HG02840 (cell line): ENCODE results near the gene JAKMIP3.

Experiments
- ATAC-seq: cut with Tn5 transposase; IDR thresholded peaks from one replicate; pipeline ENCODE4 v1.9.1; 2021; ENCODE audit warnings: mild to moderate bottlenecking, moderate library complexity, moderate number of reproducible peaks; ENCODE audit not compliant: unreplicated experiment, low FRiP score

The JAKMIP3 gene

DNA sequence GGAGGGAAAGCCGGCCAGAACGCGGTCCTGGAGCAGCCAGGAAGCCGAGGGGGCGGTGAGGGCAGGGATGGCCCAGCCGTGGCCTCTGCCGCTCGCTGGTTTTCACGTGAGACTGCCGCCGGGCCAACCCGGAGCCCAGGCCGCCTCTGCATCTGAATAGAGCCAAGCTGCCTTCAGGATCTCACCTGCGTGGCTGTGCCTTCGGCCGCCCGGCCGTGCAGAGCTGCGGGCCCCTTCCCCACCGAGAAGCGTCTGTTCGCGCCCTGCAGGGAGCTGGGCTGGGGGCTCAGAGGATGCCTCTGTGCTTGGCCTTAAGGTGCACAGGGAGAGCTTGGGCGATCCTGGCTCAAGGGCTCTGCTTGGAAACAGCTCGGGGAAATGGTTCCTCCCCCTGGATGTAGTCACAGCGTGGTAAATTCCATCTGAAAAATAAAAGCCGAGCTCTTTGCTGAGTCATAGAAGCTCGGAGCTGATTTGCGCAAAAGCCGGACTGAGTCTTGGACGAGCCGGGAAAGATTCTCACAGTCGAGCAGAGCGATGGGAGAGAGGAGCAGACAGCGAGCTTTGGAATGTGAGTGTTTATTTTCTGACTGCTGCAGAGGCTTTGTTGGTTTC lies at the start of gene JAKMIP3:
TSS of gene JAKMIP3 (plus strand) at position 456 of the 615 bp plus-strand sequence. CDS start 38,863 bp downstream, outside the sequence.
- no peak for ATAC-seq

DNA sequence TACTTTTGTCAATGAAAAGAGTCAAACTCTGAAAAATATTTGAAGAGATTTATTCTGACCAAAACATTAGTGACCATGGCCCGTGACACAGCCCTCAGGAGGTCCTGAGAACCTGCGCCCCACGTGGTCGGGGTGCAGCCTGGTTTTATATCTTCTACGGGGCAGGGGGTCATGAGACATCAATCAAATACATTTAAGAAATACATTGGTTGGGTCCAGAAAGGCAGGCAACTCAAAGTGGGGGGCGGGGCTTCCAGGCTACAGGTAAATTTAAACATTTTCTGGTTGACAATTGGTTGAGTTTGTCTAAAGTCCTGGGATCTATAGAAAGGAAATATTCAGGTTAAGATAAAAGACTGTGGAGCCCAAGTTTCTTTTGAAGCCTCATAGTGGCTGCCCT lies 49.2 kb upstream of the JAKMIP3 start:
- ATAC-seq, result no peak

DNA sequence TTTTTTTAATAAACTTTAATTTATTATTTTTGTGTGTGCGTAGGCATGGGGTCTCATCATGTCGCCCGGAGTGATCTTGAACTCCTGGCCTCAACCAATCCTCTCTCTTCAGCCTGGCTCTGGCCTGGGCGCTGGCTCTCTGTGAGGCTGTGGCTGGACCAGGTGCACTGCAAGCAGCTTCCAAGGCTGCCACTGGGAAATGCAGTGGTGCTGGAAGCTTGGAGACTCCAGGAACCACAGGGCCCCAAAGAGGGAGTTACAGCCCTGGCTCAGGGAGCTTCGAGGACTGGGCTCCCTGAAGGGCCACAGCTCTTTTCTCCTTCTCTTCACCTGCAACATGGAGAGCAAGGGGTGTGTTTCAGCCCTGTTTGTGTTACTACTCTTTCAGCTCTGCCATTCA lies 47.3 kb upstream of the JAKMIP3 start:
- ATAC-seq, result no peak

DNA sequence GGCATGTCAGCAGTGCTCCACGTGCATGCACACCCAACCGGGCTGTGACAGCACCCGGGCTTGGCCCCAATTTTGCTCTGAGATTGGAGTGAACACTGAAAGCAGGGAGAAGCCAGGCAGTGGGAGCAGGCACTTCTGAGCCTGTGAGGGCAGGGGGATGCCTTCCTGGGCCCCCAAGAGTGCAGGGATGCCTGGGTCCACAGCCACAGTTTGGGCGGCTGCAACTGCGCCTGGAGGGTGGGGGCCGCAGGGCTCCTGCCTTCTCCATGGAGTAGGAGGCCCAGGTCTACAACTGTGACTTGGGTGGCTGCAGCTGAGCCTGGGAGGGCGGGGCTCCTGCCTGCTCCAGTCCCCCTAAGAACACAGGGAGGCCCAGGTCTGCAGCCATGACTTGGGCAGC lies 46.4 kb upstream of the JAKMIP3 start:
- no peak for ATAC-seq

DNA sequence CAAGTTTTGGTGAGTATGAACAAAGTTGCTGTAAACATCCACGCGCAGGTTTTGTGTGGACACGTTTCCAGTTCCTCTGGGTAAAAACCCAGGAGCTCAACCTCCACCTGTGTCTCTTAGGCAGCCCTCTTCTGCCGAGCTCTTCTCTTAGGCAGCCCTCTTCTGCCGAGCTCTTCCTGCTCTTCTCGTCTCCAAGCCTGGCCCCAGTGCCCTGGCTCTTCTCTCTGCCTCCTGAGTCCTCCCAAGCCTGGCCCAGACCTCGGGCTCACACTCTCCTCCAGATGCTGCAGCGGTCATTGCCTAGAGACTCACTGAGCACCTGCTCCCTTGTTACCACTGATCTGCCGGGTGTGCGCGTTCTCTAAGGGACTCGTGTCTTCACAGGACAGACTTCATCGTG lies 45.3 kb upstream of the JAKMIP3 start:
- ATAC-seq, result no peak

DNA sequence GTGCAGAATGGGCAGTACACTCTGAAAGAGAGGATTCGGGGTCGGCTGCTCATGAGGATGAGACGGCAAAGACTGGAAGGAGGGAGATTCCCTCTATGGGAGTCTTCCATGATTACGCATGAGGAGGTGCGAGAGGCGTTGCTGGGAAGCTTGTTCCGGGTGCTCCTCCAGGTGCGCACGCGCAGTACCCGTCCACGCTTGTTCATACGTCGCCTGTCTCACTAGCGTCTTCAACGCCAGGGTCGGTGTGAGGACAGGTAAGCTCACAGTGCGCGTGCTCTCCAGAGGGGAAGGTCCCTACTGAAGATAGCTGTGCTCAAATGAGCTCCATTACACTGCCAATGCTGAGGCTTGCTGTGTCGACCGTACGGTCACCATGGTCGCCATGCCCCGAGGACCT lies 44.7 kb upstream of the JAKMIP3 start:
- no peak for ATAC-seq

DNA sequence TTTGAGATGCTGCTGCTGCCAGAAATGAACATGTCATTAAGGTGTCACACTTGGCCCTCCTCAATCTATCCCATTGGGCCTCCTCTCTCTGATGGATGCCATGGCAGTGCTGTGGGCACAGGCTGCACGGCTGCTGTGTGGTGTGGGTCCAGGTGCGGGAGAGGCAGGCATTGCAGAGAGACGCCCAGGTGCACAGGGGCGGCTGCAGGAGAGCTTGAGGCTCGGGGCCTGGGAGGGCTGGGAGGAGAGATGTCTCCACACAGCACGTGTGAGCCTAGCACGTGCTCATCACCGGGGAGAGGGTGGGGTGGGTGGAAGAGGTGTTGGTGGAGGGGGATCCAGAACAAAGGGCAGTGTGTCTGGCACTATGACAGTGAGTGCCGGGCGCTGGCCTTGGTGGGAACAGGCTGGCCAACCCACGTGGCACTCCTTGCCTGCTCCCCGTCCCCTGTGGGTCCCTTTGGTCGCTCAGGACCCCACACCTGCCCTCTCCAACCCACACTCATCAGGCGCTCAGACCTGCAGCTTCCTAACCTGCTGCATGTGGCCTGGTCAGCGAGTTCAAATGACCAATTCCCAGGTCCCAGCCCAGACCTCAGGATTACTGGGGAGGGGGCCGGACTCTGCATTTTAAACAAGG lies 44.1 kb upstream of the JAKMIP3 start:
- no peak for ATAC-seq

DNA sequence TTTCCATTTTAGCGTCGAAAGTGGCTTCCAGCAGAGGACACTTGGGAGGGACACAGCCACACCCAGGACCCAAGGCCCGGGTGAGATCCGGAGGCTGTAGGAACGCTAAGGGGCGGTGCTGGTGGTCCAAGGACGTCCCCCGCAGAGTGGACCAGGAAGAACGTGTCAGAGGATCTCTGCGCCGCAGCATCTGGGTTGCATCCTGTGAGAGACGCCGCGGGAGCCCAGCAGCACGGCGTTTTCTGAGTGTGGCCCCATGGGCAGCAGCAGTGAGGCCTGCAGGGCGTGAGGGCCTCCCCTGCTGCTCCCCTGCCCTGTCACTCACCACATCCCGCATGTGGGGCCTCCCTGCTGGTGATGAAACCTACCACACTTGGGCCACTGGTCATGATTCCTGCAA lies 43.5 kb upstream of the JAKMIP3 start:
- ATAC-seq, result no peak

DNA sequence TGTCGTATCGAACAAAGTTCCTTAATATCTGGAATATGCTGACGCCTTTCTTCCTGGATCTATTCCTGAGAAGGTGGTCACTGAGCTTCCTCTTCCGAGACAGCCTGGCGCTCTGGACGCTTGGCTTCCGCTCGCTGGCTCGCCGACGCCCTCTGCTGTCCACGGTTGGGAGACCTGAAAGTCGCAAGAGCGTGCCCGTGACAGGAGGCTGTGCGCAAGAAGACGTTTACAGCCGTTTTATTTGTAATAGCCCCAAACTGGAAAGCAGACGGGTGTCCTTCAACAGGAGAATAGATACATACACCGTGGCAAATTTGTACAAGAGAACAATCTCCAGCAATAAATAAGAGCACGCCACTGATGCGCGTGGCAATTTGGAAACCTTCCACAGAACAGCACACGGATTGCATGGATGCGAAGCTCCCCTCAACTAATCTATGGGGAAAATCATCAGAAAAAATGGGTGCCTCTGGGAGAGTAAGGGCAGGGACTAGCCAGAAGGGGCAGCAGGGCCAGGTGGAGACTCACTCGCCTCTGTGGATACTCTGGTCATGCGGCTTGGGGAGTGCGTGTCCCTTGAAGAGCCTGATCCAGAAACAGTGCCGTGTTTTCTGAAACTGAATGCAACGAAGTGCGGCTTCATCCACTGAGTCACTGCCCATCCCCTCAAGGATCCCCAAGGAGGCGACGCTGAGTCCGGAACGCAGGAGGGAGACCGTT lies 42.5 kb upstream of the JAKMIP3 start:
- no peak for ATAC-seq

DNA sequence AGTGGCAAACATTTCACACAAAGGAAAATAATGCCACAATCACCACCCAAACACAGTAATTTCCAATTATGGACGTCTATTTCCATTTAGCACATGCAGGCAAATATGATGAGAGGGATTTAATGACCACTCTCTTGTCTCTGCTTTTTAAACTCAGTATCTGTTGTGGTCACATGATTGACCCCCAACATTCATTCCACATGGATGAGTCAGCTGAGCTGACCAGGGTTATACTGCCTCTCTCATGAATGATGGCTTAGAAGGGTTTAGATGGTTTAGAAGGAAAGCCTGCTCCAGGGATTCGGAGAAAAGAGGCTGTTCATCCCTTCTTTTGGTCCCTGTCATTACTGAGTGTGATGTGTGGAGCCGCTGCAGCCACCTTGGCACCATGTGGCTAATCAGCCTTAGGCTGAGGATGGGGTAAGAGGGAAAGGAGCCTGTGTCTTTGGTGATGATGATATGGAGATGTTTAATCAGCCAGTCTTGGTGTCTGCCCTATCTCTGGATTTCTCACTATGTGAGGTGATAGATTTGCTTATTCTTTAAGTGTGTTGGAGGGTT lies 38.2 kb upstream of the JAKMIP3 start:
- ATAC-seq, result no peak

DNA sequence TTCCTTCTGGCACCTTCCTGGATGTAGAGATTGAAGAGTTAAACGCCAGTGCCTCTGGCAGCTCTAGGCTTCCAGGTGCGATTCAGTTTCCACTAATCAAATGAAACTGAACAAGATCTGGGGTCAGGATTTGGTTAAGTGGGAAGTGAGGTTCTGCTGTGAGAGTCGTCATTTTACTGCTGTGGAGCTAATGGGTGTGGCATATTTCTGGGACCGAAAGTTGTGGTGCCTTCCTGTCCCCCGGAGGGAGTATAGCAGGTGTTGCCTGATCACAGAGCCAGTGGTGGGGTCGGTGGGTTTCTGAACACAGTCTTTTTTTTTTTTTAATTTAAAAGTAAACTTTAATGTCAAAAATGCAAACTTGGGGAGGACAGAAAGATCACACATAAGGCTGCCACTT lies 37.0 kb upstream of the JAKMIP3 start:
- no peak for ATAC-seq

DNA sequence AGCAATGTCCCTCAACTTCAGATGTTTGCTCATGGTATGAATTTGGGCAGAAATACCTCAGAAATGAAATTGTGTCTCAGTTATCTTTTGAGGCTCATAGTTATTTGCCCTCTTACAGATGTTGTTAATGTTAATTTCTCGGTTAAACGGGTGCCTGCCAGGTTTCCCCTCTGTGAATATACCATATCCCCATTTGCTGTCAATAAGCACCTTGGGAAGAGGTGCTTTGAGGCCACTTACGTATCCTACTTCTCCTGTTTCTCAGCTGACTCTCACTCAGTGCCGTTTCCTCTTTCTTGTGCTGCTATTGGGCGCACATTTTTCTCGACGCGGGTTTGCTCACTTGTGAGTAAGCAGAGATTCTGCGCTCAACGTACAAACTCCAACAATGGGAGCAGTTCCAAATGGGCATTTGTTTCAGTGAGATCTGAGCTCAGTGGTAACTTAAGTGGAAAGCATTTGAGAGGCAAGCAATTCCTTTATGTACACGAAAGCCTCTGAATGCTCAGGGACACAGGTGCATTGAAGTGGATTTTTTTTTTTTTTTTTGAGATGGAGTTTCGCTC lies 34.8 kb upstream of the JAKMIP3 start:
- no peak for ATAC-seq

DNA sequence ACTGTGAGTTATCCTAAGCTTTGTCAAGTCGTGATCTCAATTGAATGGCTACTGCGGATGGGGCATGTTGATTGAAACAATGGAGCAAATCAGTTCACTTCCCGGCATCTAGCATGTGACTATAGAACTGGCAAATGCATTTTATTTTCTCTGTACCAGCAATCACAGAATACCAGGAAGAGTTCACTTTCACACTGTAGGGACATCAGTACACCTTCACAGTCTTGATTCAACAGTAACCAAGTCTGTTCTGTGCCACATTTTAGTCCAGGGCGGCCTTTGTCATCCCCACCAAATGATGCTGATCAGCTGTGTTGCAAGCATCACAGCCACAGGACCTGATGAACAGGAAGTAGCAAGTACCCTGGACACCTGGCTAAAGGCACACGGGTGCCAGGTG lies 32.1 kb upstream of the JAKMIP3 start:
- no peak for ATAC-seq

DNA sequence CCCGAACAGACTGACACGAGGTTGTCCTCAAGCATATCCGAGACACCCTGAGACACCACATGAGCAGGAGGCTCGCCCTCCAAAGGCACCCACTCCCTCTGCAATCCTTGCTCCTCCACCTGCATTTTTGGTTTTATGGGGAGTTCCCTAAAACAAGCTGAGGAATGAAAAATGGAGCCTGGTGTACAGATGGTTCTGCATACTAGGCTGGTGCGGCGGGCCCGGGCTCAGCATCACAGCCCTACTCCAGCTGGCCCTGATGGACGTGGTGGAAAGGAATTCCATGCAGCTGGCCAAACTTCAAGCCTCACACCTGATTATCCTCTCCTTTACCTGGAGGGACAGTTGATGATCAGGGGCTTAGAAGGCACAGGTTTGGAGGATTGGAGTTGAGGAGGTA lies 30.3 kb upstream of the JAKMIP3 start:
- no peak for ATAC-seq

DNA sequence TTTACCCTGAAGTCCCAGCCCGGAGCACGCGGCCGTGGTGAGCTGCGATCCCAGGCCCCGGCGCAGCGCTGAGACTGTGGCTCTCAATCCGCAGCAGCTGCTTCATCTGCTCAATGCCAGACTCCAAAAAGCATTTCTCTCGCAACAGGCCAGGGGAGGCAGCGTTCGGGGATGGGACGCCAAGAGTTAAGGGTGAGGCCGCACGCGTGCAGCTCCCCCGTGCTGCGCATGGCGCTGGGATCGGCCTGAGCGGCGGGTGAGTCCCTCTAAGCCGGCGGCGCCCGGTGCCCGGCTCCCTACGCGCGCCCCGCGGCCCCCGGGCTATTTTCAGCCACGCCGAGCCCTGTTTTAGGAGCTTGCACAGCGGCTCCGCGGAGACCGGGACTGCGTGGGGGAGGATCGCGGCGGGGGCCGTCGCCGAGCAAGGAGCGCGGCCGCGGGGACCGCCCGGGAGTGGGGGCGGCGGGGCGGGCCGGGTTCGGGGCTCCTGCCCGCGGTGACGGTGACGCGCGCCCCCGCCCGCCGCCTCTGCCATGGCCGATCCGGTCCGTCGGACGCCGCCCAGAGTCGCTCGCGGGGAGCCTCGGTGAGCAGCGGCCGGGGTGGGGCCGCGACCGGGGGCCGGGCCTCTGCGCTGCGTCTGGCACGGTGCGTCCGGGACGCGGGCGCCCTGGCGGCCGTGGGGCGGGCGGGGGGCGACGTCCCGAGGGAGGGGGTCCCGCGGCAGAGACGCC lies 29.4 kb upstream of the JAKMIP3 start:
- ATAC-seq, result no peak

DNA sequence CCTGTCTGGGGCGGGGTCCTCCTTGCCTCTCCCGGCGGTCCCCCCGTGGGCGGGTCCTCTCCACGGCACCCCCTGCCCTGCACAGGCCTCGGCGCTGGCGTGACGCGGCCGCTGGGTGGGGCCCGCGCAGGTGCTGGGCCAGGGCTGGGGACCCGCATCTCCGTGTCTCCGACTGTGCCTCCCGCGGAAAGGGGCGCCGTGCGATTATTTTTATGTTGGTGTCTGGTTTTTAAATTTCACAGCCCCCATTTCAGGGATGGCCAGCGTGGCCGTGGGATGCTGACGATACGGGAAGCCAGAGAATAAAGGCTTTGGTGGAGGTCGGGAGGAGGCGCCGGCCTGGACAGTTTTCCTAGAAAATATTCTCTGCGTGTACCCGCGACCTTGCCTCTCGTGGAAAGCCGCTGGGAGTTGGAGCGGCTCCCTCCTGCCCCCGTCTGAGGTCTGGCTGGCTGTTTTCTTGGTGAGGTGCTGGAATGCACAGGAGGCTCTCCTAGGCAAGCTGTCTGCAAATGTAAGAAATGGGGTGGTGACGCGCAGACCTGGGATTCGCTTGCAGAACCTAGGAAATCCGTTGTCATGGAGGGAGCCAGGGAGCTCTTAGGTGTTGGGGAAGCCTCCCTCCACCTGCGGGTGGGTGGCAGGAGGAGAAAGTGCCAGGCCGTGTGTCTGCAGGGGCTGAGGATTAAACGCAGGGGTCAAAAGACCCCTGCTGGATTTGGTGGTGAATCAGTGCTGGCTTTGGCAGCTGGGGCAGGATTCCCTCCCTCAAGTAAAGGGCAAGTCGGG lies 28.7 kb upstream of the JAKMIP3 start:
- no peak for ATAC-seq

DNA sequence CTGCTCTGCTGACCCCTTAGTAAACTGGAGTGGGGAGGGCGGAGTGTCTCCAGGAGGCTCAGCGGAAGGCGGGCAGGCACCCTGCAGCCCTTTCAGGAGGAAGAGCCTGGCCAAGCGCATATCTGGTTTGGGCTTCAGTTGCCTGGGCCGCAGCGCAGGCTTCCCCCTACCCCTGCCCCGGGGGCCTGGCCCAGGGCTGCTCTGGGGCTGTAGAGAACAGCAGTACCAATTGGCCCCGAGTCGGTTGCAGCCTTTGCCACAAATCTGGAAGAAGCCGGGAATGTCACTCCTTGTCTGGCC lies 28.1 kb upstream of the JAKMIP3 start:
- ATAC-seq, result no peak

DNA sequence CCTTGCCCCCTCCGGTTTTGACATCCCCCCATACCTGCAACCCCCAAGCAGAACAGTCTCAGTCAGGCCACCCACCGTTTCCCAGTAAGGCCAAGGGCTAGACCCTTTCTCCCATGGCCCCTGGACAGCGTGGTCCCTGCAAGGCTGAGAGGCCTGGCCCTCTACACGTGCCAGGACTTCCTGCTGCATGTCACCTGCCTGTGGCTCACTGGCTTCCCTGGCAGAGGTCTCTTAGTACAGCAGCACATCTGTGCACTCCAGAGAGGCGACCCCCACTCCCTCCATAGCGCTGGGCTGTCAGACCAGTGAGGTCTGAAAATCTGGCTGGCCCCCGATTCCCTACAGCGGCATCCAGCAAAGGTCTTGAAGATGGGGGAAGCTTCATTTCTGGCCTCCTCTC lies 26.4 kb upstream of the JAKMIP3 start:
- no peak for ATAC-seq

DNA sequence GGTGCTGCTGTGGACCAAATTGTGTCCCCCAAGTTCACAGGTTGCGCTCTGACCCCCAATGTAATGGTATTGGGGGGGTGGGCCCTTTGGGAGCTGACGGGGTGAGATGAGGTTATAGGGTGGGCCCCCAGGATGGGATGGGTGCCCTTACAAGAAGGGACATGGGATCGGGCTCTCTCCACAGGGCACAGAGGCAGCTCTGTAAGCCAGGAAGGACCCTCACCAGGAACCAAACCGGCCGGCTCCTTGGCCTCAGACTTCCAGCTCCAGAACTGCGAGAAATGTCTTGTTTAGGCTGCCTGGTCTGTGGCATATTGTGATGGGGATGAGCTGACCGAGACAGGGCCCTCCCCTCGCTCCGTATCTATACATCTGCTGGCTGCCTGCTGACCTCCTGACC lies 25.7 kb upstream of the JAKMIP3 start:
- ATAC-seq, result no peak

DNA sequence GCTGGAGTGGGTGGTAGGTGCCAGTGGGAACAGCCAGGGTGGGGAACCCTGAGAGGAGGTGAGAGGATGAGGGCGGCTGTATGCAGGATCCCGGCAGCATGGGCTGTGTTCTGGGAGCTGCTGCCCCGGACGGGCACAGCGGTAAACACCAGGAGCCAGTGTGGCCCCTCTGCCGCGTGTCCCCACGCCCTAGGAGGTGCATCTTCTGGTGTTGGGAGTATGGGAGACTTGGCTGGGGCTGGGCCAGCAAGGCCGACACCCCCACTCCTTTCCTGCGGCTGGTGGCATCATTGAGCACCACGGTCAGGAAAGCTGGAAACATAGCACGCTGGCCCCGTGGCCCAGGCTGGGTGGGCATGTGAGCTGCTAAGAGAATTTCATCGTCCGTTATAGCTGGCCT lies 24.4 kb upstream of the JAKMIP3 start:
- ATAC-seq, result no peak
